ENCODE results near the gene MND1. TPM values are rescaled to one million over a fixed set of nuclear protein-coding genes. Genes with fewer than 3 reads are reported as not detected.

MND1 gene
- total and polyA plus RNA-seq, 2 of the 8 experiments (the other 6 are each of a cell fraction or from before 2014, with no cell fraction given) = 4.4 to 26.2 TPM

DNA sequence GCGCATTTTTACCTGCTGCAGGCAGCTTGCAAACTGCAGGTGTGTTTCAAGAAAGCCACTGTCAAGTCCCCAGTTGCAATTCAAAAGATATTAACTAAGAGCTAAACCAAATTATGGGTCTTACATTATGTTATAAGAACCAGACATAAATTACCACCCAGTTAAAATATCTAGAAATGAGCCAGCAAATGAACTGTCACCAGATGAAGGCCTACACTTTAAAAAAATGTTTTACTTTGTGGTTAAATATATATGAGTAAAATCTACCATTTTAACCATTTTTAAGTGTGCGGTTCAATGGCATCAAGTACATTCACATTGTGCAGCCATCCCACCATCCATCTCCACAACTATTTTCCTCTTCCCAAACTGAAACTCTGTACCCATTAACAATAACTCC lies 89.7 kb downstream of the MND1 start:
- DNase-seq (ENCODE audit: low read depth in 1 of 2, low spot score in 2 of 2) (no peak), FAIRE-seq (no peak)
- Histone ChIP-seq H4K8ac (ENCODE audit: extremely low read depth, insufficient read depth, low read length) (no peak overlapping the region), H2AFZ (ENCODE audit: low read length) (no peak overlapping the region), H4K91ac (replicated peaks; ENCODE audit: insufficient read length, low read length) (no peak overlapping the region), H3K9ac (replicated peaks in 1 of 4; ENCODE audit: extremely low read depth in 1 of 4, low read depth in 3 of 4, low read length in 3 of 4) (no peak overlapping the region), H3K27ac (ENCODE audit: low read depth, low read length) (no peak overlapping the region), H2BK15ac (ENCODE audit: low read length) (no peak overlapping the region), H3K4me2 (ENCODE audit: insufficient read depth in 1 of 2, low read depth in 2 of 2, low read length in 2 of 2) (no peak overlapping the region), H3K23me2 (ENCODE audit: low read depth, low read length) (no peaks in the 10 kb centered on the region), H3K14ac (ENCODE audit: insufficient read length) (no peak overlapping the region), H4K20me1 (replicated peaks in 1 of 2; ENCODE audit: control insufficient read depth in 1 of 2, insufficient read depth in 2 of 2, low read length in 2 of 2) (no peaks in the 10 kb centered on the region), H3K23ac (ENCODE audit: insufficient read length) (no peak overlapping the region), H3K9me3 (ENCODE audit: insufficient read depth in 2 of 2, low read depth in 1 of 2, low read length in 1 of 2) (no peaks in the 10 kb centered on the region), H2BK20ac (ENCODE audit: low read length) (no peak overlapping the region), H4K5ac (ENCODE audit: insufficient read length, low read depth, low read length) (no peak overlapping the region), H3K56ac (replicated peaks; ENCODE audit: insufficient read length, low read depth, low read length) (no peak overlapping the region), H3K36me3 (ENCODE audit: control insufficient read depth in 2 of 4, insufficient read depth in 4 of 4, low read length in 3 of 4) (no peaks in the 10 kb centered on the region), H3K4me1 (replicated peaks in 1 of 4; ENCODE audit: control insufficient read depth in 3 of 4, insufficient read depth in 4 of 4, low read length in 3 of 4) (no peaks in the 10 kb centered on the region), H3K18ac (ENCODE audit: extremely low read depth, low read length) (no peak overlapping the region), H2AK5ac (ENCODE audit: low read depth, low read length) (no peak overlapping the region), H3K4me3 (ENCODE audit: extremely low read depth in 1 of 4, insufficient read depth in 2 of 4, low read depth in 3 of 4, low read length in 4 of 4) (no peak overlapping the region), H3K4ac (replicated peaks; ENCODE audit: insufficient read length, low read depth, low read length) (no peak overlapping the region), H2BK12ac (ENCODE audit: low read depth, low read length) (no peak overlapping the region), H3K79me1 (ENCODE audit: low read depth, low read length) (no peaks in the 10 kb centered on the region), H2BK5ac (ENCODE audit: low read depth, low read length) (no peak overlapping the region), H3K79me2 (ENCODE audit: control insufficient read depth in 1 of 2, insufficient read depth in 2 of 2, low read length in 2 of 2) (no peaks in the 10 kb centered on the region), H2BK120ac (replicated peaks; ENCODE audit: low read depth, low read length) (no peak overlapping the region), H3K27me3 (replicated peaks in 1 of 4; ENCODE audit: control insufficient read depth in 3 of 4, extremely low read depth in 1 of 4, insufficient read depth in 3 of 4, low read length in 3 of 4) (no peaks in the 10 kb centered on the region)
- no peak for TF ChIP-seq SRF (IDR thresholded peaks at IDR 0.05; ENCODE audit: low read depth, low read length)
- TF ChIP-seq POLR2A (IDR thresholded peaks at IDR 0.05; ENCODE audit: control extremely low read depth in 1 of 2, low read depth in 2 of 2, low read length in 2 of 2) = no peak
- TF ChIP-seq NANOG (IDR thresholded peaks at IDR 0.05; ENCODE audit: insufficient read depth, low read depth, low read length, poor library complexity, severe bottlenecking) = no peak
- no peak for TF ChIP-seq RAD21 (IDR thresholded peaks at IDR 0.05 in 1 of 2, conservative IDR thresholded peaks at IDR 0.05 in 1 of 2; ENCODE audit: low read depth in 2 of 2, low read length in 2 of 2)
- TF ChIP-seq SP4 (IDR thresholded peaks at IDR 0.05; ENCODE audit: low read length) = no peak
- no peak for TF ChIP-seq EP300 (IDR thresholded peaks at IDR 0.05; ENCODE audit: borderline replicate concordance in 1 of 2, low read depth in 2 of 2, low read length in 2 of 2)
- TF ChIP-seq ATF2 (IDR thresholded peaks at IDR 0.05; ENCODE audit: low read length) = no peak
- TF ChIP-seq SIN3A (conservative IDR thresholded peaks at IDR 0.05 in 1 of 2, IDR thresholded peaks at IDR 0.05 in 1 of 2; ENCODE audit: low read depth in 1 of 2, low read length in 2 of 2) = no peak
- no peak for TF ChIP-seq CEBPB (IDR thresholded peaks at IDR 0.05; ENCODE audit: low read depth, low read length)
- ChIA-PET CTCF (ENCODE audit: partially characterized antibody) (interaction anchor here (0.6 to 3.7 kb wide), 9 partner anchors 9 to 479 kb away, joined by 3 to 20 read pairs (median 4); no protein-coding TSS in a partner anchor), POLR2A (ENCODE audit: partially characterized antibody) (no interaction called here)
- WGBS, 2 experiments (ENCODE audit: extremely low coverage in 1 of 2, insufficient coverage in 1 of 2, insufficient read length in 1 of 2, insufficient replicate concordance in 2 of 2, low coverage in 1 of 2, low lambda C conversion rate in 2 of 2, missing lambda C conversion rate in 1 of 2) = 88% methylated on average over 2 of the region's 2 CpGs; no CpG with 5 or more reads in 1 of the 2 experiments

All from H1 (cell line).